ENCODE data around the gene KIAA1549. TPM values are rescaled to one million over a fixed set of nuclear protein-coding genes. Genes with fewer than 3 reads are reported as not detected.

KIAA1549 gene
- total and polyA plus RNA-seq, 2 of the 8 experiments (the other 6 are each of a cell fraction or from before 2014, with no cell fraction given): 6.5 to 17.3 TPM

GRCh38 chr7:138919216-138919615, 62.0 kb downstream of the KIAA1549 start:
- no peak overlapping the region for H3K4ac ChIP-seq (replicated peaks; ENCODE audit: insufficient read length, low read depth, low read length)
- H3K9ac ChIP-seq (replicated peaks in 1 of 4; ENCODE audit: extremely low read depth in 1 of 4, low read depth in 3 of 4, low read length in 3 of 4): no peak overlapping the region
- POLR2A ChIA-PET (ENCODE audit: partially characterized antibody): interaction anchor here (1.0 to 1.2 kb wide), 3 partner anchors 12 to 63 kb away, joined by 3 read pairs; no protein-coding TSS in a partner anchor
- H2BK120ac ChIP-seq (replicated peaks; ENCODE audit: low read depth, low read length): no peak overlapping the region
- no peak overlapping the region for H2AK5ac ChIP-seq (ENCODE audit: low read depth, low read length)
- peaks cover 0 to 8% of the 10 kb centered on the region in 2 experiments; a peak in 1 of 4 replicates for H3K79me2 ChIP-seq (ENCODE audit: control insufficient read depth in 1 of 2, insufficient read depth in 2 of 2, low read length in 2 of 2)
- DNase-seq (ENCODE audit: low read depth in 1 of 2, low spot score in 2 of 2): no peak
- H3K9me3 ChIP-seq (ENCODE audit: insufficient read depth in 2 of 2, low read depth in 1 of 2, low read length in 1 of 2): peaks cover 0 to 2% of the 10 kb centered on the region in 2 experiments; a peak in 1 of 4 replicates
- no peak overlapping the region for H3K56ac ChIP-seq (replicated peaks; ENCODE audit: insufficient read length, low read depth, low read length)
- H3K4me2 ChIP-seq (ENCODE audit: insufficient read depth in 1 of 2, low read depth in 2 of 2, low read length in 2 of 2): no peak overlapping the region
- CTCF ChIA-PET (ENCODE audit: partially characterized antibody): interaction anchor here (0.9 to 1.4 kb wide), 4 partner anchors 8 to 156 kb away, joined by 3 to 5 read pairs (median 4); no protein-coding TSS in a partner anchor
- no peak overlapping the region for H4K8ac ChIP-seq (ENCODE audit: extremely low read depth, insufficient read depth, low read length)
- H3K18ac ChIP-seq (ENCODE audit: extremely low read depth, low read length): no peak overlapping the region
- peaks cover 4 to 22% (median 14%) of the 10 kb centered on the region in 4 experiments; a peak in 6 of 8 replicates for H3K36me3 ChIP-seq (ENCODE audit: control insufficient read depth in 2 of 4, insufficient read depth in 4 of 4, low read length in 3 of 4)
- no peak overlapping the region for H2BK12ac ChIP-seq (ENCODE audit: low read depth, low read length)
- H3K14ac ChIP-seq (ENCODE audit: insufficient read length): no peak overlapping the region
- H2AFZ ChIP-seq (ENCODE audit: low read length): no peak overlapping the region
- no peaks in the 10 kb centered on the region for H3K23me2 ChIP-seq (ENCODE audit: low read depth, low read length)
- no peak overlapping the region for H2BK15ac ChIP-seq (ENCODE audit: low read length)
- H4K5ac ChIP-seq (ENCODE audit: insufficient read length, low read depth, low read length): no peak overlapping the region
- no peak overlapping the region for H4K91ac ChIP-seq (replicated peaks; ENCODE audit: insufficient read length, low read length)
- no peak overlapping the region for H3K27ac ChIP-seq (ENCODE audit: low read depth, low read length)
- WGBS, 2 experiments (ENCODE audit: extremely low coverage in 1 of 2, insufficient coverage in 1 of 2, insufficient read length in 1 of 2, insufficient replicate concordance in 2 of 2, low coverage in 1 of 2, low lambda C conversion rate in 2 of 2, missing lambda C conversion rate in 1 of 2): 96% methylated on average over 9 of the region's 9 CpGs; no CpG with 5 or more reads in 1 of the 2 experiments
- H3K4me3 ChIP-seq (ENCODE audit: extremely low read depth in 1 of 4, insufficient read depth in 2 of 4, low read depth in 3 of 4, low read length in 4 of 4): no peak overlapping the region
- H3K23ac ChIP-seq (ENCODE audit: insufficient read length): no peak overlapping the region
- H4K20me1 ChIP-seq (replicated peaks in 1 of 2; ENCODE audit: control insufficient read depth in 1 of 2, insufficient read depth in 2 of 2, low read length in 2 of 2): peaks cover 0 to 3% of the 10 kb centered on the region in 2 experiments
- H2BK5ac ChIP-seq (ENCODE audit: low read depth, low read length): no peak overlapping the region
- FAIRE-seq: no peak
- H3K4me1 ChIP-seq (replicated peaks in 1 of 4; ENCODE audit: control insufficient read depth in 3 of 4, insufficient read depth in 4 of 4, low read length in 3 of 4): peaks cover 0 to 4% (median 0%) of the 10 kb centered on the region in 4 experiments; a peak in 2 of 7 replicates
- H2BK20ac ChIP-seq (ENCODE audit: low read length): no peak overlapping the region
- H3K79me1 ChIP-seq (ENCODE audit: low read depth, low read length): peaks cover 3% of the 10 kb centered on the region; the same call in 1 of the 2 replicates
- no peaks in the 10 kb centered on the region for H3K27me3 ChIP-seq (replicated peaks in 1 of 4; ENCODE audit: control insufficient read depth in 3 of 4, extremely low read depth in 1 of 4, insufficient read depth in 3 of 4, low read length in 3 of 4)
- no peak for TF ChIP-seq PHF8 (conservative IDR thresholded peaks at IDR 0.05; ENCODE audit: low read depth, low read length)
- TF ChIP-seq GTF2F1 (IDR thresholded peaks at IDR 0.05; ENCODE audit: borderline replicate concordance, low read depth, low read length): no peak
- TF ChIP-seq SAP30 (IDR thresholded peaks at IDR 0.05; ENCODE audit: insufficient read depth, insufficient replicate concordance, low read length): no peak

Data from H1 (cell line).